Dedifferentiated amniotic fluid mesenchymal stem cell (primary cell): ENCODE measurements around the gene PITX2.

ENCODE experiments used
- DNase-seq: peaks from one replicate; pipeline ENCODE4 v3.0.0-alpha.2; 2016; ENCODE audit errors: extremely low spot score

PITX2 gene

GRCh38 chr4:110624398-110624780, 1.5 kb upstream of the PITX2 start:
- DNase-seq, result no peak

GRCh38 chr4:110623718-110624397, 981 bp upstream of the PITX2 start:
- DNase-seq, result no peak

GRCh38 chr4:110621839-110622751, 782 bp downstream of the PITX2 start:
- DNase-seq, result no peak

- no peak for DNase-seq
These were observed 1.5 kb downstream of the PITX2 start for GRCh38 chr4:110621328-110621812.

- no peak for DNase-seq
These were observed 2.1 kb downstream of the PITX2 start for GRCh38 chr4:110620691-110621327.

GRCh38 chr4:110620322-110620690, 2.6 kb downstream of the PITX2 start:
- DNase-seq, result no peak

GRCh38 chr4:110619463-110620247, 3.2 kb downstream of the PITX2 start:
- DNase-seq, result no peak

- DNase-seq, result no peak
These were observed 4.1 kb downstream of the PITX2 start for GRCh38 chr4:110618581-110619462.

- DNase-seq, result no peak
These were observed 5.0 kb downstream of the PITX2 start for GRCh38 chr4:110617646-110618580.

- no peak for DNase-seq
These were observed 5.7 kb downstream of the PITX2 start for GRCh38 chr4:110617075-110617640.

- no peak for DNase-seq
These were observed 6.4 kb downstream of the PITX2 start for GRCh38 chr4:110616238-110617074.

- no peak for DNase-seq
These were observed 7.3 kb downstream of the PITX2 start for GRCh38 chr4:110615353-110616237.

- no peak for DNase-seq
These were observed 7.9 kb downstream of the PITX2 start for GRCh38 chr4:110614976-110615352.

GRCh38 chr4:110614173-110614963, 8.5 kb downstream of the PITX2 start:
- no peak for DNase-seq

GRCh38 chr4:110613745-110614144, 9.1 kb downstream of the PITX2 start:
- no peak for DNase-seq

GRCh38 chr4:110612631-110613269, 10.1 kb downstream of the PITX2 start:
- DNase-seq, result no peak
